Stimulated activated CD8-positive, alpha-beta memory T cell treated with anti-CD3 and anti-CD28 coated beads, Interleukin-4, amount 100 ng/mL, for 1 hour (primary cell): Measurements from ENCODE around the gene CTR9.

ENCODE experiments used
- DNase-seq, 2 donors: peaks; one replicate each; pipeline ENCODE4 v3.0.0-alpha.2; 2020; ENCODE audit warnings: low read depth in 2 of 2, low spot score in 1 of 2

CTR9 gene

DNA sequence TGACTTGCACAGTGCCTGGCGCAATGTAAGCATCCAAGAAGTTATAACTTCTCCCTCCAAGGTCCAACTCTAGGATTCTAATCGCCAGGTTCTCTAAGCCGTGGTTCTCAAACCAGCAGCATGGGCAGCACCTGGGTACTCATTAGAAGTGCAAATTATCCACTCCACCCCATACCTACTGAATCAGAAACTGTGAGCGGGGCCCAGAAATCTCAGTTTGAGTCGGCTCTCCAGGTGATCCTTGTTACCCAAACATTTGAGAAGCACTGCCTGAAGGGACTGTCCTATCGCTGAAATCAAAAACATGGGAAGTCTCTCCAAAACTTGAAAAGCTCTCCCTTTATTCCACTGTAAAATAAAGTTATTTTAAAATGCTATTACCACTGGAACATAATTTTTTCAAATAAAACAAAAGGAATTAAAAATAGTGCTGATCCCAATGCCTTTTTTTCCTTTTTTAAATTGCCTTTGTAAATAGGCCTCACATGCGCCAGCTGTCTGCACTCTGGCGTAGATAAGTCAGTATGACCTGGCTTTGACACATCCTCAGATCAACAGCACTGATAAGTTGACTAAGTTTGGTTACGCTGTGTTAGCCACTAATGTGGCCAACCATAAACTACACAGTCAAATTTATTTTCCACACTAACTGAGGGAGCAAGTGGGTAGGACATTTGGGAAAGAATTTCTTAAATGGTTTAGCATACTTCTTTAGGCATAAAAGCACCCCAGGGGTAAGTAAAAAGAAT, 8.4 kb upstream of the CTR9 start:
- no peak for DNase-seq

DNA sequence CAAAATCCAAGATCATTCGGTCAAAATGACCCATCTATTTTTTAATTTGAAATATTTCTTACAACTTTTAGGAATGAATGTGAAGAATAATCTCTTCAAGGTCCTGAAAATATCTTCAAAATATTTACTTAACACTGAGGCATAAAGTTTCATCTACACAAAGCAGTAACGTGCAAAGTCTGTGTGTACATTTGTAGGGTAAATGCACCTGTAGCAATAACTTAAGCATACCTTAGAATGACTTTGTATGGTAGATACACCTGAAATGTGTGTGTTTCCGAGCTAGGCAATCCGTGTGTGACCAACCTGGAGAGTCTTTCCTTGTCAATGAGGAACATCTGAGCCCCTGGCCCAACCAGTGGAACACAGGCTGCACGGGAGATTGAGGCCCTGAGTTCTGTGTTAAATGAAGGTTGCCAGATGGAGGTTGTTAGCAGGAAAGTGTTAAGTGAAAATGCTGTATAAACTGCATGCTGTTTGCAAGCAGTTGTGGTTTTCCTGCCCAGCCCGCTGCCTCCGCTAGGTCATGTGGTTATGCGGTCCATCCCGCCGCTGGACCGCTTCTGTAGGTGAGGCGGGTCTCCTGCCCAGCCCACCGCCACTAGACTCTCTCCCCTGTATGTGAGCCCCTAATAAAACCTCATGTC, 7.6 kb upstream of the CTR9 start:
- DNase-seq, result no peak

DNA sequence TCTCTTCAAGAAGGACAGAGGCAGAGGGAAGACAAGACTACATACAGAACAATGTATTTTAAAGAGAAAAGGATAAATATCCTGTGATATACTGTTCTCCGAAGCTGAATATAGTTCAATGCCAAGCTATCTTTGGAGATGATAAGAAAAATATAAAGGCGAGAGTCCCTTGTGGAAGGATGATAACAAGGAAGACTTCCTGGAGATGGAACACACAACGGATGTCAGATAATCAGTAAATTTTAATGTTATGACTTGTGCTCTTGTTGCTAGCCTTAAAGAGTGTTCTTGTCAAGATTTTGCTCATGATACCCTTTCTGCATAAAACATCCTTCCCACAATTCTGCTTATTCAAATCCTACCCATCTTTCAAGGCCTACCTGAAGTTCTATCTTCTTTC, 6.8 kb upstream of the CTR9 start:
- DNase-seq, result no peak

DNA sequence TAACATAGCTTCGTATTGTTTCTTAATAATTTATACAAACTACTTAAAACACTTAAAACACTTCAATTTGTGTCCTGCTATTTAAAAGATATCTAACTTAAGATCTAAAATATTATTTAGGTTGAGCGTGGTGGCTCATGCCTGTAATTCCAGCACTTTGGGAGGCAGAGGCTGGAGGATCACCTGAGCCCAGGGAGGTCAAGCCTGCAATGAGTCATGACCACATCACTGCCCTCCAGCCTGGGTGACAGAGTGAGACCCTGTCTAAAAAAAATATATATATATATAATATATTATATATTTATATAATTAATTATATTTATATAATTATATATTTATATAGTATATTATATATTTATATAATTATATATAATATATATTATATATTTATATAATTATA, 4.2 kb upstream of the CTR9 start:
- no peak for DNase-seq

DNA sequence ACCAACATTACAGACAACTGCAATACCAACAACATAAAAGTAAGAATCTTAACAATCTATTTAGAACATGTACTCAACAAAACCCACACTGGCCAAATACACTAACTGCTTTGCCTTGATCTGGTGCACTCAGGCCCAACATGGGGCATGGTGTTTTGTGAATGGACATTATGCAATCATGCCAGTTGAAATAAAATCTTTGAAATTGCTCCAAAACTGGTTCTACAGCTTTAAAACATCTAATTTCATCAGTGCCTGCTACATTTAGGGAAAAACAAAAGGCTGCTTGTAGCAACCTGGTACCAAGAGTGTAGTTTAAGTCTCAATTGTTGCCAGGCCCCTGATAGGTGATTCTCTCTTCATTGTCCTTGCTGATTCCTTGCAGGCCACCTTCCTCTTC, 3.3 kb upstream of the CTR9 start:
- DNase-seq, result no peak

DNA sequence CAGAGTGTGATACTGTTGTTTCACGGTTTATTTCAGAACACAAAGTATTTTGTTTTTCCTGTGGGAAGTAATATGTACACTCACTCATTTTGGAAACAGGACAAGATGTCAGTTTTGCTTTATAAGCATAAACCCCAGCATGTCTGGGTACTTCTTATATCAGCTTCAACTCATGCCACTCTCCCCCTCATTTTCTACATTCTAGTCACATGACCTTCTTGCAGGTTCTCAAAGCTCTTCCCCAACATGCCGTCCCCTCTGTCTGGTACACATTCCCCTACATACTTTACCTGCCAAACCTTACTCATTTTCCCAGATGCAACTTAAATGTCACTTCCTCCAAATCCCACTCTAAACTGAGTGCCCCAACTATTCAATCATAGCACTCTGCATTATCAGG, 1.6 kb upstream of the CTR9 start:
- DNase-seq, result no peak

DNA sequence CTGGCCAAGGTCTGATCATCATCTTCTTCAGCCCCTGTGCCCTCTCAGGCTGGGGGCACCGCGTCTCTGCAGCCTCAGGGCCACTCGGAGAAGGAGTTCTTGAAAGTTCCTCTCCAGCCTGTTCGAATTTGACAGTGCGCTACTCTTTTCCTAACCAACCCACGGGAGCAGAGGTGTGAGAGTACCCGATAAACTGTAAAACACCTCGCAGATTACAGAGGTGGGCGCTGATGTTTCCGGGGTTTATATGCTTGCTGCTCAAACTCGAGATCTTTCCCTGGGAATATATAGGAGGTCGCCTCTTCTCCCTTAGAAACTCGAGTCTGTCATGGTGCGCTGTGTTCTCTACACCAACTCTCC, 515 bp downstream of the CTR9 start:
- no peak for DNase-seq

DNA sequence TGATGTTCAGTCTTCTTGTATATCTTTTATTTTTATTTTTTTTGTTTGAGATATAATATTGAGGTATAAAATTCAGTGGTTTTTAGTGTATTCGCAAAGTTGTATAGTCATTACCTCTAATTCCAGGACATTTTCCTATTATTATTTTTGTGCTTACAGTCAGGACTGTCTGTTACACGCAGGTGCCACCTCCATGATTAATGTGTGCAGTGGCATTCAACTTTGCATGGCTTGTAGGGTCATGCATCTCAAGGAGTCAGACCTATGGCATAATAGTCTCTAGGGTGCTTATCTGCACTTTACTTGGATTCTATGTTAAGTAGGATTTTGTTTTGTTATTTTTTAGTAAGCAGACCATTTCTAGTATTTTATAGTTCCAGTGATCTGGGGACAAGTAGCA, 1.0 kb downstream of the CTR9 start:
- no peak for DNase-seq

DNA sequence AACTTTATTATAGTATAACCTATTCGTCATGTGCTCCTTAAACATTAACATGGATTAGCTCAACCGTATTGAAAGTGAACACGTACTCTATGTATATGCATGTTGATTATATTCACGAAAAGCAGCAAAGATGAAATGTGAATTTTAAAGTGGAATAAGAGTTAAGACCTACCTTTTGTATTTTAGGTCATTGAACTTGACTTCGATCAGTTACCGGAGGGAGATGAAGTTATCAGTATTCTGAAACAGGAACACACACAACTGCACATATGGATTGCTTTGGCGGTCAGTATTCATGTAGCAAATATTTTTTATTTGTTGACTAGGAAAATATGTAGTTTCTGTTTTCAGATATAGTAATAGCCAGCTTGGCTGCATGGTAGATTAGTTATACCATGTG, 1.4 kb downstream of the CTR9 start:
- no peak for DNase-seq

DNA sequence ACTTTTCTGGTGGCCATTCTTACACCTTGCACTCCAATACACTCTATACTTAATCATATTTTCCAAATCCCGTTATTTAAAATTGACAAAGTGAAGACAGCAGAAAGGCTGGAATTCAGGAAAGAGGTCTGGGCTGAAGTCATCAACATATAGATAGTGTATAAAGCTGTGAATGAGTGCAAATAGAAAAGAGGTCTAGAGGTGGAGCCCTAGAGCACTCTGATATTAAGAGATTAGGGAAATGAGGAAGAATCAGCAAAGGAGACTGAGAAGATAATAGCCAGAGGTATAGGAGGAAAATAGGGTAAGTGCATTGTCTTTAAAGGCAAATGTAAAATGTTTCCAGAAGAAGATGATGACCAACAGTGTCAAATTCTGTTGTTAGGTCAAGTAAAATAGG, 7.9 kb downstream of the CTR9 start:
- DNase-seq, result no peak

DNA sequence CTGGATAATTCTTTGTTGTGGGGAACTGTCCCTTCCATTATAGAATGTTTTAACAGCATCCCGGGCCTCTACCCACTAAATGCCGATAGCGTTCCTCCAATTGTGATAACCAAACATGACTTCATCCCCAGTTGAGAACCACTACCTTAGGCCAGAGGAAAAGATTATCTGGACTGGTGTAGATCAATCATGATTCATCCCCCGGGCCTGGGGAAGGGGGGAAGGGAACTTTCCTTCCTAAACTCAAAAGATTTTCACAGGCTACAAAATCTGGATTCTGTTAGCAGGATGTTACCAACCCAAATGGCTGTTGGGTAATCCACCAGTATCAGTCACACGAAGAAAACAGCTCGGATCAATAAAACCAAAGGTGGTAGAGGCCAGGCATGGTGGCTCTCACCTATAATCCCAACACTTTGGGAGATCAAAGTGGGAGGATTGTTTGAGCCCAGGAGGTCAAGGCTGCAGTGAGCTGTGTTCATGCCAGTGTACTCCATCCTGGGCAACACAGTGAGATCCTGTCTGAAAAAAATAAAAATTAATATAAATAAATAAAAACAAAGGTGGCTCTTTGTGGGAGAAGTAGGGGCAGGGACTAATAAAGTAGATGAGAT, 10.1 kb downstream of the CTR9 start:
- no peak for DNase-seq

DNA sequence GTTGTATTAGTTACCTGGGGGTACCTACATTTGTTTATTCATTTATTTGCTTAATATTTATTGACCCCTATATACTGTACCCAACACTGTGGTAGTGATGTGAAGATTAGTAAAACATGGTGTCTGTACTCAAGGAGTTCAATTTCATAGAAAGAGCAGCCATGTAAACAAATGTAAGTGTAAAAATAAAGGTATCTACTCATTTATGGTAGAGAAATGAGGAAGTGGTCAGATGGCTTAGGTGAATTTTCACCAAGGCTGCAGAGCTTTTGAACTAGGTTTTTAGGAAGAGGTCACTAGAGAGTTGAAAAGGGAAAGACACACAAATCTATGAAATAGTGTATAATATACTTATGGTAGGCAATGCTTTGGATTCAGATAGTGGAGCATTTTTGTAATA, 11.1 kb downstream of the CTR9 start:
- no peak for DNase-seq

DNA sequence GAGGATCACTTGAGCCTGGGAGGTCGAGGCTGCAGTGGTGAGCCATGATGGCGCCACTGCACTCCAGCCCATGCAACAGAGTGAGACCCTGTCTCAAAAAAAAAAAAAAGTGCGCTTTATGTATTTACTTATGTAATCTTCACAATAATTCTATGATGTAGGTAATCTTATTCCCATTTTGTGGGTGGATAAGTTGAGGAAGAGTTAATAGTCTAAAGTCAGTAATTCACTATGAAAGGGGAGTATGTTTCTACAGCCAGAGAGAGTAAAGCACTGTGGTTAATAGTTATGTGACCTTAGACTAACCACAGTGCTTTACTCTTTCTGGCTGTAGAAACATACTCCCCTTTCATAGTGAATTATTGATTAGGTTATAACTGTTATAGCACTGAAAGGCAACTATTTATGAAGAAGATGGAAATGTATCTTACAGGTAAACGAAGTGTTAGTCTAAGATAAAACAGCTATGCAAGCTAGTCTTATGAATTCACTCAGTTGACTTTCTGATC, 11.9 kb downstream of the CTR9 start:
- no peak for DNase-seq

DNA sequence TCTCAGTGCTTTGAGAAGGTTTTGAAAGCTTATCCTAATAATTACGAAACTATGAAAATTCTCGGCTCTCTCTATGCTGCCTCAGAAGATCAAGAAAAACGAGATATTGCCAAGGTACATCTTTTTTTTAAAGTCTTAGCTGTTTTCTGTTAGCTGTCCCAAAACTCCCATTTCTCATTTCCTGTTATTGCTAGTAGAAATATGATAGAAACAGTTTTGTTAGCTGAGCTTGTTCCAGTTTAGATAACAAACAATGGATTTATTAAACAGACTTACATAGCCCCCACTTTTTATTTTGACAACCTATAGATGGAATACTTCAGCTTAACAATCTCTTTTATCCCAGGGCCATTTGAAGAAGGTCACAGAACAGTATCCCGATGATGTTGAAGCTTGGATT, 12.7 kb downstream of the CTR9 start:
- DNase-seq, result no peak

DNA sequence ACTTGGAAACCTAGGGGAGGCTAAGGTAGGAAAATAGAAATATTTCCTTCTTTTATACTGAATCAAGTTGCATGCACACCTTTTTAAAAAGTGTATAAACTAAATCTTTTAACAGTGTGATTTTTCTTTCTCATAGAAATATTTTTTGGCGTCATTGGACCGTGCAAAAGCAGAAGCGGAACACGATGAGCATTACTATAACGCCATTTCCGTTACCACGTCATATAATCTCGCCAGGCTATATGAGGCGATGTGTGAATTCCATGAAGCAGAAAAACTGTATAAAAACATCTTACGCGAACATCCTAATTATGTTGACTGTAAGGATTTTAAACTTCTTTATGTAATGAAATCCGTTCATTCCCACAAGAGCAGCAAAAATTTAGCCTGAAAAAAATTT, 13.4 kb downstream of the CTR9 start:
- DNase-seq, result no peak

DNA sequence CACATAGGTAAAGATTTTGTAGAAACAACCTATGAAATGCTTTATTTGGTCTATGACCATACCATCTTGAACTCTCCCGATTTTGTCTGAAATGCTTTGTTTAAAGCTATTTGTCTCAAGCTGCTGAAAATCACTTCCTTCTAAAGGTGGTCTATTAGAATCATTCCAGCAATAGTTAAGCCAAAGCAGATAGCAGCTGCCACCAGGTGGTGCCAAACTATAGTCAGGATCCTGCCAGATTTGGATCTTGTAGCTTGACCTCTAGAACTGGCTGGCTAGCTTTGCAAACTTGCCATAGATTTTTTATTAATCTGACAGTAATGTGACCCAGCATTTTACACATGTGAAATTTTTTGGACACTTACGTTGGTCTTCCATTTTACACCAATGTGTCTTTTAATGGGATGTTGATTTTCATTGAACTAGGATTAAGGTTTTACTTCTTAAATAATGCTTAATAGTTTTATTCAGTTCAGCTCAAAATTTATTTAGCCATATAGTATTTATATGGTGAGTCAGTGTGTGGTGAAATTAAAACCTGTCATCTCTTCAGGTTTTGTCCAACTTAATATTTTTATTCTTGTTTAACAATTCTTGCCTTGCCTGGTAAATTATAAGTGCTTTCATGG, 19.7 kb downstream of the CTR9 start:
- no peak for DNase-seq

DNA sequence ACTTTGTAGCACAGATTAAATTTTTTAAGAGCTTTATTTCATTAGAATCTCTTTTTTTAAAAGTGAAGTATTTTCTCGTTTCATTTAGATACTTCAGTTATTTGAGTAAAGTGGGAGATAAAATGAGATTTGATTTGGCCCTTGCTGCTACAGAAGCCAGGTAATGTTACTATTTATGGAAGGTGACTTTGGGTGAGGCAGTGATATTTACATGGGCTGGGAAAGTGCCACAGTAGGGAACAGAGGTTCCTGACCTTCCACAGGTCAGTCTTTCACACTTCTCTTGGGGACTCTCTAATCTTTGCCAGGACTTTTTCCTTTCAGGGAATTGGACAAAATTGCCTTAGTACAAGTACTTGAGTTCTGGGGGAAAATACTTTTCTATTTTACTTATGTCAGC, 20.4 kb downstream of the CTR9 start:
- no peak for DNase-seq

DNA sequence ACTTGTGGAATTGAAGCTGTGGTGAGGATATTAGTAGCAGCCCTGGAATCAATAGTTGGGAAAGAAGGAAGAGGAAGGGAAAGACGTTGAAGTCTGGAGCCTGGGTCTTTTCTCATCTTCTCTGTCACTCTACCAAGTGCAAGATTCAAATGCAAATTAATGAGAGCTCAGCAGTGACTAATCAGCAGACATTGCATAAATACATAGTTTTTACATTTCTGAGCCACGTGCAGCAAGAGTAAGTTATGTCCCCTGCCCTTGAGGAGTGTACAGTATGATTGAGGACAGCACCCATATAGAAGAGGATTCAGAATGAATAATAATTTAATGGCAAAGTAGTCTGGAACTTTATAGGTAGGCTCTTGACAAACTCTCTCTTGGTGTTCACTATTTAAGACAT, 23.8 kb downstream of the CTR9 start:
- no peak for DNase-seq

DNA sequence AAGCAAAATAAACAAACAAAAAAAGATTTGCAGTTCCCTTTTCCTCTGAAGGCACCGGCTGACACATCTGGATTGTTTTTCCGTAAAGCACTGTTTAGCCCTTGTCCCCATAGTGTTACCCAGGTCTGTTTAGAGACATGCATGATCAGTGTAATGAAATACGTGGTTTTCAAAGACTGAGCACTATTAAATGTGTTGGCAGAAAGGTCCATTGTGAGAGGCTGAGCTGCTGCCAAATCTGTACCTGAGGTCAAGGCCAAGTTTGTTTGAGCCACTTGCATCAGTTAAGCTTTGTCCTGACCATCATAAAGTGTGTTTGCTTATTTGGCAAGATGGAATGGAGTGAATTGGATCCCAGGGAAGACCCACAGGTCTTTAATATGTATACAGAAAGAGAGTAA, 26.3 kb downstream of the CTR9 start:
- DNase-seq, result no peak

DNA sequence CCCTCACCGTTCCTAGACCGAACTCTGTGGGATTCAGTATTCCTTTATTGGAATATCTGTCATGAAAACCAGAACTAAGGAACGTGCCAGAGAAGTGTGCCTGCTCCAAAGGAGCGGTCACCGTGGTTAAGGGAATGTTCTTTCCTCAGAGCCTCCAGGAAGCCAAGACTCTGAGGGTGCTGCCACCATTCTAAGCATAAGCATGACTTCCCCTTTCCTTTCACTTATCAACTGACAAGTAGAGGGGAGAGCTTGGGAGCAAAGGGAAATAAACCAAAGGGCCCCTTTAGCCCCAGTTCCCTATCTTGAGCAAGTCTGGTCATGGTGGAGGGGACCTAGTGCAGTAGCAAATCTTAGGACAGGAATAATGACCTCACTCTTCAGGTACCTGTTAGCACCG, 26.8 kb downstream of the CTR9 start:
- no peak for DNase-seq

DNA sequence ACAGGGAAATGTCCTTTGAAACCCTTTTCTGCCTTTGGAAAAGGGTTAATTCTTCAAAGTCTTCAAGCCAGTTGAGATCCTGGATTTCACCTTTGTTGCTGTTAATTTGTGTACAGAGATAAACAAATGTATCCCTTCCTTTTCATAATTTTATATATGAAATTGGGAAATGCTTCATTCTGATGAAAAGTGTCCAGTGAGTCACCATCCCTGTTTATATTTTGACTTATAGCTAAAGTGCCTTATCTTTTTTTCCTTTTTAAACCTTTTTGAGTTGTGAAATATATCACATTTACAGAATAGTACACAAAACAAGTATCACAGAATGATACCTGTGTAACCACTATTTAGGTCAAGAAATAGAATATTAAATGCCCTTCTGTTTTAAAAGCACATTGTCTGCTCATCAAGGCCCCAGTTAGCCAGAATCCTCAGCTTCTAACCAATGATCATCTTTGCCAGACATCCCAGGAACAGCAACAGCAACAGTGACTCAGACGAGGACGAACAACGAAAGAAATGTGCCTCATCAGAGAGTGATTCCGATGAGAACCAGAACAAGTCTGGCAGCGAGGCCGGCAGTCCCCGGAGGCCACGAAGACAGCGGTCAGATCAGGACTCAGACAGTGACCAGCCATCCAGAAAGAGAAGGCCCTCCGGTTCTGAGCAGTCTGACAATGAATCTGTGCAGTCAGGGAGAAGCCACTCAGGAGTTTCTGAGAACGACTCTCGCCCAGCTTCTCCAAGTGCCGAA, 27.3 kb downstream of the CTR9 start:
- no peak for DNase-seq
